NCI-H774 (cell line): ENCODE results near the gene ASB10.
A peak's percentile ranks its signal among the peaks of the same experiment; 100 is the strongest.

Experiments used
- DNase-seq: peaks from one replicate; lab custom pipeline; 2025; lab: John Stamatoyannopoulos, UW

The ASB10 gene

DNA sequence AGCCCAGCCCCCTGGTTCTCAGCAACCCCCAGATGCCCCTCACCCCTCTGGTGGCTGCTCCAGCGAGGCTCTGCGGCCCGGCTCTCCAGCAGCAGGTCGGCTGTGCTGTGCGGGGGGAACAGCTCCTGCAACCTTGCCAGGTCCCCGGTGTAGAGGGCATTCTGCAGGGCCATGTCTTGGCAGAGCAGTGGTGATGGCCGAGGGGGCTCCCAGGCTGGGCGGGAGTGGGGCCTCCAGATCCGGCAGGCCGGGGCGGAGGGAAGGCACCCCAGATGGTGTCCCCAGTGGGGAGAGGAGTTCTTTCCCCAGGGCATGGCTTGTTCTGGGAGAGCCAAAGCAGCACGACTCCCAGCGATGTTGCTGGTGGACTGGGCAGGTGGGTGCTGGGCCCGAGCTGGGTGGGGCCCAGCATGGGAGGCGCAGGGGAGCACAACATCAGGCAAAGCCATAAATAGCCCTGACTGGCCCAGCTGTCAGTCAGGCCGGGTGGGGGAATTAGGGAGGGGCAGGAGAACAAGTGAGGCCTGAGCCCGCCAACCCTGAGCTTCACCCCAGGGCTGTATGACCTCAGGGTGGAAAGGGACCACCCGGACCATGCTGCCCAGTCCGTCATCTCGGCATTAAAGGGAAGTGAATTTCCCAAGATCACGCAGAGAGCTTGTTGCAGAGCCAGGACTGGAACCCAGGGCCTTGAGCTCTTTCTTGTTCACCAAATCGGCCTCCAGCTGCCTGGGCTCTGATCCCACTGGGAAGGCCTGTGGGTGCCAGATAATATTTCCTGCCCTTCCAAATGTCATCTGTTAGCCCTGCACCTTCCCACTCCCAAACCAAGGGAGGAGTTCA lies 580 bp upstream of the ASB10 start:
- DNase-seq: no peak

DNA sequence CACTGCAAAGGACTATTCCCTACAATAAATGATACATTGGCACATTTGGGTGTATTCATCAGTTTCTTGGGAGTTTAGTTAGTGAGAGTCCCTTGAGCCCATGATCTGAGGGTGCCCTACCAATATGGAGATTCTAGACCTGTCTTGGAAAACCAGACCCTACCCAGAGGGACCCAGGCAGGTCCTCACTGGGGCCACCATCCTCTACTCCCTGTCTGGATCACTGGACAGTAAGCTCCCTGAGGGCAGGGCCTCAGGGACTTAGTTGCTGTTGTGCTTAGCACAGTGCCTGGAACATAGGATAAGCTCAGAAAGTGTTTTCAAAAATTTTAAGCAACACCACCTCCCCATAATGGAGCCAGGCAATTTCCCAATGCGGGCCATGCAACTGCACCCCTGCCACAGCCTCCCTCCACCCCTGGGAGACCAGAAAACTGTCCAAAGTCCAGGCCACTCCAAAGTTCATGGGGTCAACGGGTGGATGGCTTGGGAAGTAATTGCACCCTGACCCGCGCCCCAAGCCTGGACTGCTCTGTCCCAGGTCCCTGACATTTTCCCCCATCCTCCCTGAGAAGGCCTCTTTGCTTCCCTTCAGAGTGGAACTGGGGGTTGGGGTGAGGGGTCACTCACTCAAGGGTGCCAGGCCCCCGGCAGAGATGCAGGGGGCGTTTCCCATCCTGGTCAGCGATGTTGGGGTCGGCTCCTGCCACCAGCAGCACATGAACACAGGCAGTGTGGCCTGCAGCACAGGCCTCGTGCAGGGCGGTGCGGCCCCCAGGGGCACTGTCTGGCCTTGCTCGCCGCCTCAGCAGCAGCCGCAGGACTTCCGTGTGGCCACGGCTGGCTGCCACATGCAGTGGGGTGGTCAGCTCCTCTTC lies 1.0 kb downstream of the ASB10 start:
- DNase-seq: no peak

DNA sequence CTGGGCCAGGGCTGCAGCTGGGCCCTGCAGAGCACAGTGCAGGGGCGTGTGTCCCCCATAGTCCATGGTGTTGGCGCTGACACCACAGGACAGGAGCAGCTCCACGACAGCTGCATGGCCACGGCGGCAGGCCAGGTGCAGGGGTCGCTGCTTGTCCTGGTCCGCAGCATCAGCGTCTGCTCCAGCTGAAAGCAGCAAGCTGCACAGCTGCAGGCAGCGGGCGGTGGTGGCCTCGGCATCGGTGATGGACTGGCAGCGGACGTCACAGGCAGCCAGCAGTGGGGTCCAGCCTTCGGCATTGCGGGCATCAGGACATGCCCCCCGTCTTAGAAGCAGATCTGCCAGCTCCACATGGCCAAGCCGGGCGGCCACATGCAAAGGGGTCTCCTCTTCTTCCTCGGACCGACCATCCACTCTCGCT lies 6.0 kb downstream of the ASB10 start:
- DNase-seq: no peak

DNA sequence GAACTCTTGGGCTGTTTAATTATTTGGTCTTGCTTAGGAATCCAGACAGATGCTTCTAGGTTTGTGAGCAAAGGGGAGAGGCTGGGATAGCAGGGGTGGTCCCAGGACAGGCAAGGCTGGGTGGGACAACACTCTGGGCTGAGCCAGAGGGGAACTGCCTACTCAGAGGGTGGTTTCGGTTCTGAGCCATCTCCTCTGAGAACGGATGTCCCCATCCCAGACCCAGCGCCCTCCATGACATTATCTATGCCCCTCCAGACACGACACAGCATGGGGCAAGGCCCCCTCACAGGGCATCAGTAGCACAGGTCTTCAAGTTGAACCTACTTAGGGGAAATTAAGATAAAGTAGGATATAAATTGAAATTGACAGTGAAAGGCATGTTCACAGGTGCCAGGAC lies 7.1 kb downstream of the ASB10 start:
- DNase-seq: no peak

DNA sequence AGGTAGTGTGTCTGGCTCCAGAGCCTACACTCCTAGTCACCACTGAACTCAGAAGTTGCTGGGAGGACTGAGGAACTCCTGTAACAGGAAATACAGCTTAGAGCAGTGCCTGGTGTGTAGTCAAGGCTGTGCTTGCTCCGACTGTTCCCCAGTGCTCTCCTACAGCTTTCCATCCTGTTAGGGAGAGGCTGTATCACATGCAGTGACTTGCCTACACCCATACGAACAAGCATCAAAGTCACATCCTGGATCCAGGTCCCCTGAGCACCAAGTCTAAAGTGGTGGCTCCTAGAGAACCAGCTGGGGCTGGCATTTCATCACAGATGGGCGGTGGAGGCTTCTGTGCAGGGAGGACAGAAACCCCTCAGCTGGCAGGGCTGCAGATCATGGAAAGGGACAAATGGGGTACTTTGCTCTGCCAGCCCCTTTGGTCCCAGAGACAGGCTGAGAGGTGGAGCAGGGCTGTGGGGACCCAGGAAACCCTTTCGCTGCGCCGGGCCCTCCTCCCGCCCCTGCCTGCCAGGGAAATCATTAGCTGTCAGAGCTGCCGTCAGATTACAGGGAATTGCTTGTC lies 7.7 kb downstream of the ASB10 start:
- no peak for DNase-seq

DNA sequence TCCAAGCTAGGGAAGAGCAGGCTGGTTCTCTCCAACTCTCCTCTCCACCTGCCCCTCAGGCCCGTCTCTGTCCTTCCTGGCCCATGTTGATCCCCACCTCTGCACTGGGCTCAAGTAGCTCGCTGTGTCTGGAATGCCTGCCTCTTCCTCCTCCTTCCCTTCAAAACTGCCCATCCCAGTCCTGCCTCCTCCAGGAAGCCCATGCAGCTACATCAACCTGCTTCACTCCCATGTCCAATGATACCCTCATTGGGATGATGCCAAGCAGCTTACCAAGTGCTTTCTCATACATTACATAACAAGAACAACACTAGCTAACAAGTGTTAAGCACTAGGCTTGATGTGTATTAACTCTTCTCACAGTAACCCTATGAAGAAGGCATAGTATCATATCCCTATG lies 8.2 kb downstream of the ASB10 start:
- DNase-seq: no peak

DNA sequence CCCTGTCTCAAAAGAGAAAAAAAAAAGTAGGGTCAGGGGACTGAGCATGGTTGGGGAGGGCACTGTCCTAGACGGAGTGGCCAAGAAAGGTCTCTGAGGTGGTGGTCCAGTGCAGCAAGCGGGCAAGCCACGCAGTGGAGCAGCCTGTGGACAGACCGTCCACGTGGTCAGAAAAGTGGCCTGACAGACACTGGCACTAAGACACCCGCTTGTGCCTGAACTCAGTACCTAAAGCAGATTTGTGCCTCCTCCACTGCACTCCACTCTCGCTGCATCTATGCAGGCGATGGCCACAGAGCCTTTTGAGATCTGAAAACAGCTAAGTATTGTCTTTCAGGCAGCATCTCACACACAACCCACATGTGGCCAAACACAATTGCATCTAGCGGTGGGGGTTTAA lies 8.8 kb downstream of the ASB10 start:
- DNase-seq: no peak

DNA sequence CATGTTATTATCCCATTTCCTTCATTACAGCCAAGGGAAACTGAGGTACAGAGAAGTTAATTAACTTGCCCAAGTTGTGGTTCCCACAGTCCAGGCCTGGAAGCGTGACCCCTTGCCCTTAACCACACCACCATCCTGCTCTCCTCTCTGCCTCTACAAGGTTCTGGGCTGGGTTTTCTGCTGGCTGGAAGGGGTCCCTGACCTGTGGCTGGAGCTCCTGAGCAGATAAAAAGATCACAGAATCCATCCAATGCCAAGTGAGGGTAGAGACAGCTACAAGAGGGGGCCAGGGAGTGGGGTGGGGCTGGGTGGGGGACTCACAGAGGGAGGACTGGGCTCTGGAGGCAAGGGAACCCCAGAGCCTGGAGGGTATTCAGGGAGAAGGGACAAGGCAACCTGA lies 9.7 kb downstream of the ASB10 start:
- DNase-seq: no peak

DNA sequence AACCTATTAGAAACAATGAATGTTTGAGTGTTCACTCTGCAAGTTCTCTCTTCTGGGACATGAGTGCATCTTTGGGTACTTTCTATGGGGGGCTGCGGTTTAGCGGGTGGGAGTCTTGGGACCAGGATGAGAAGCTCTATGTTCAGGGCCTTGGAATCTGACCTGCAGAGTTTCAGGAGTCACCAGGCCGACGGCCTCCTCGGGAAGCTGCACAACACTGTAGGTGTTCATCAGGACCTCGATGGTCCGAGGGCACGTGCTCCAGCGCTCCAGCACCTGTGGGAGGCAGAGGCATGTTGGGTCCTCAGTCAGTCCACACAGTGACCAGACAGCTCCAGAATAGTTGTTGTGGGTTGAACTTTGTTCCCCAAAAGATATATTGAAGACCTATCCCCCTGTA lies 10.6 kb downstream of the ASB10 start:
- DNase-seq: no peak

DNA sequence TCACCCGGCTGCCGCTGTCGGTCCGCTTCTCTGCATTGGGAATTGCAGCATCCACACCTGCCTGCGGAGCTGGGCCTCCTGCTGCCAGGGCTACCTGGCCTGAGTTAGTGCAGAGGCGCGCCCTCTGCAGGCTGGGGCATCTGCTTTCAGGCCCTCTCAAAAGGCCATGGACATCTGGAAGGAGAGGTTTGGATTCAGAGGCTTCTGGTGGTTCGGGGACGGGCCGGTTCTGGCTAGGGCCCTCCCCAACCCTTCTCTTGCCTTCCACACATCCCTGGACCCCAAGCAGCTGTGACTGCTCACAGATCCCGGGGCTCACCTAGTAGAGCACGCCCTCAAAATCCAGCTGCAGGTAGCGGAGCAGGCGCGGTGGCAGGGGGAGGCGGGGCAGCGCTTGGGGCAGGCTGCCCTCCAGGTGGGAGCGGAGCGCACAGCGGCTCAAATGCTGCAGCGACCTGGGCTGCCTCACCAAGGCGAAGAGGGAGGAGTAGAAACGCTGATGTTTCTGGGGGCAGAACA lies 11.2 kb downstream of the ASB10 start:
- no peak for DNase-seq

DNA sequence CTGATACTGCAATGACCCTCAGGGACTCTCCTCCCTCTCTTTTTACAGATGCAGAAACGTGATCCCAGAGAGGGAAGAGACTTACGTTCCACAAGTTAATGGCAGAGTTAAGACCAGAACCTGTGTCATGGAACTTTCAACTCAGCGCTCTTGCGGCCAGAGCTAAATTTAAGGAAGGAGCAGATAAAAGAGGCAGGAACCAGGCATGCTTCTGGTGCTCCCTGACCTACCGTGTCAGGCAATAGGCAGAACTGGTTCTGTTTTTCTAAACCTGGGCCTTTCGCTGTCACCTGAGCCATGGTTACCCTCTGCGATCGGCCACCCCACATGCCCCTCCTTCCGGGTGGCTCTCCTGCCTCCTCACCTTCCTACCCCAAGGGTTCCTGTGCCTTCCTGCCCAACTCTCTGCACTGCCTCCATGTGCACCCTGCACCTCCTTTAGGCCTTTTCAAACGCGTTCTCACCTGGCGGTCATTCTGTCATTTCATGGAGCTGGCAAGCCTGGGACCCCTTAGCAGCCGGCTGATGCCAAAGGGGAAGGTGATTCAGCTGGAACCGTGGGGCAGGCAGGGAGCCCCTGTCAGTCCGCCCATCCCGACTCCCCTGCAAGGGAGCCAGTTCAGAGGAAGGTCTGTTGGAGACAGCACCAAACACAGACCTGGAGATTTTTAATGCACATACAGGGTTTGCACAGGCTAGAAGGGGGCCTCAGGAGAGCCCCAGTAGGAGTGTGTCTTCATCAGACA lies 11.8 kb downstream of the ASB10 start:
- no peak for DNase-seq

DNA sequence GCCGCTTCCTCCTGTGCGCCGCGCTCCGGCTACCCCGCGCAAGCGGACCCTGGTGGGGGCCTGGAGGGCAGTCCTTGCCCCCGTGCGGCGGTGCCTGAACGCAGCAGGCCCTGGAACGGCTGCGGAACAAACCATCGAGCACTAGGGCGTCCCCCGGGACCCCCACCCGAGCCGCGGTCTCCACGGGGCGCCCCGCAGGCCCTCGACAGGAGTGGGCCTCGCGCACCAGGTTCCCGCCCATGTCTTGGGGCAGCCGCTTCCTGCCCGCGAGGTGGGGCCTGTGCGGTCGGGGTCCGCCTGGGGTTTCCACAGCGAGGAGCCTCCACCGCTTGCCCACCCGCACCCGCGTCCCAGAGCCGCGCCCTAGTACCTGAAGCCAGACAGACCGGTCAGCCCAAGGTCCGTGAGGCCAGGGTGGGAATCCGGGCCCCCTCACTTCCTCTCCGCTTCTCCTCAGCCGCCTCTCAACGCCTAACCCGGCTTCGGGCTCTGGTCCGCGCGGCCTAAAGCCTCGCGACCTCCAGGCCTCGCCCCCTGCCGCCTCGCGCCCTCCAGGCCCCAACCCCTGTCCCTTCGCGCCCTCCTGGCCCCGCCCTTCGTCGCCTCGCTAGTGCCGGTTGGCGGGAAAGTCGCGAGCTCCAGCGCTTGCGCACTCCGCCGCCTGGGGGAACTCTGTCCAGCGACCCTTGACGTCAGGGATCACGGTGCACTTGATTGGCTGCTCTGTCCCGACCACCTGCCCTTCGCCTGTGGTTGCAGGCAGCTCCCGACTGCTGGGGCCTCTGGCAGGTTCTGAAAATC lies 12.6 kb downstream of the ASB10 start:
- no peak for DNase-seq

DNA sequence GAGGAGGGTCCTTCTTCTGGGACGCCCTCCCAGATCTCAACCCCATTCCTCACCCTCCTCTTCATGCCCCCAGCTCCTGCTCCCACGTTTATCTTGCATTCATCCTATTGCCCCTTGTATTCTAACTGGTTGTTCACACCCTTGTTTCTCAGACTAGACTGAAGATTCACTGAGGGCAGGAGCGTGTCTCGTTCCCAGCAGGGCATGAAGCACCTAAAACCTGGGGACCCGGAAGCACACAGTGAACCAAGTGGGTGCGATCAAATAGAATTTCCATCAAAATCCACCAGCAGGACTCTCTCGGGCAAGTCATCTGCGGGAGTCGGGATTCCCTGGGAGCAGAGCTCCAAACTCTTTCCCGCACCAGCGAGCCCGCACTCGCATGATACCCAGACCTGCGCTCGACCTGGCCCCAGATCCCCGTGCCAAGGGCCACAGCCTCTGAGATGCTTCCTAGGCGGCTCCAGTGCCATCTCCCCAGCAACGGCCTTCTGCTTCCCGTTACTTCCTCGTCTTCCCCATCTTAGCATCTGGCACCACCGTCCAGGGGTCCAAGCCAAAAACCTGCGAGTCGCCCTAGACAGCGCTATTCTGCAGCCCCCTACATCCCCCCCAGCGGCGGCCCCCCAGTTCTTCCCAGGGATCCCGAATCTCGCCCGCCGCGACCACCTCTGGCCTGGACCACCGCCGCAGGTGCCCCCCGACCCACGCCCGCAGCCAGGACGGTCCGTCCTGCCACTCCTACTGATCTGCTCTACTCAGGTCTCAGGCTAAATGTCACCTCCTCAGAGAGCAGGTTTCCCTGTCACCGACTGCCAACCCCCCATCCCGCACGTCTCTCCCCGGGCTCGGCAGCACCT lies 13.4 kb downstream of the ASB10 start:
- no peak for DNase-seq

DNA sequence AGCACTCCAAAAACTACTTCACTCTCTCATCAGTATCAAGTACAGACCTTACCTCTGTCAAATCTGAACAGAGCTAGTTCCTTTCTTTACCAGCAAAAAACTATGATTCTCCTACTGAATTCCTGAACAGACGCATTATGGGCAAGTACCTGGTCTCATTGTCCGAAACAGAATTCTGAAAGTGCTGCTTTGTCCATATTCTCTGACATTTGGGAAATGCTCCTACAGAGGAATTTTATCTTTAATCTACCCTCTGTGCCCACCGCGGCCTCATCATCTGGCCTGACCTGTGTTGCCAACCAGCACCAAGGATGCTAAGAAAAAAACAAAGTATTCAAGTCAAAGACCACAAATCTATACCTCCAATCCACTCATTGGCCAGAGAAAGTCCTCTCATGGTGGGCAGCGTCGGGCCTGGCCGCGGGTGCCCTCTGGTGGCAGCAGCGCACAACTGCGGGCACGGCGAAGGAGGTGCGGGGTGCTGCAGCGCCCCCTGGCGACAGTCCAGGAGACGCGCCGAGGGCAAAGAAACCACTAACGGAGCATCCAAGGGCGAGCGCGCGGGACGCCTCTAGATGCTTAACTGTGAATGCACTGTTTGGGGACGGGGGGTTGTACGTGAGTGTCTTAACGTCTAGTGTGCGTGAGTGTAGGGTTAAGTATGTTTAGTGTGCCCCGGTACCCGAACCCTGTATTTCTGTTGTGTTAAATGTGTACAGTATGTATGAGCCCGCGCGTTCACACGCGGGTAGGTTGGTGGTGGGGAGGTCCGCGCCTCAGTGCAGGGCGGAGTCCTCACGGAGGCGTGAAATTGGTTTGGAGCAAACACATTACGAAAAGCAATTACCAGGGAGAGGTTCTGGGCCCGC lies 14.5 kb downstream of the ASB10 start:
- peak; percentile 38 for DNase-seq

DNA sequence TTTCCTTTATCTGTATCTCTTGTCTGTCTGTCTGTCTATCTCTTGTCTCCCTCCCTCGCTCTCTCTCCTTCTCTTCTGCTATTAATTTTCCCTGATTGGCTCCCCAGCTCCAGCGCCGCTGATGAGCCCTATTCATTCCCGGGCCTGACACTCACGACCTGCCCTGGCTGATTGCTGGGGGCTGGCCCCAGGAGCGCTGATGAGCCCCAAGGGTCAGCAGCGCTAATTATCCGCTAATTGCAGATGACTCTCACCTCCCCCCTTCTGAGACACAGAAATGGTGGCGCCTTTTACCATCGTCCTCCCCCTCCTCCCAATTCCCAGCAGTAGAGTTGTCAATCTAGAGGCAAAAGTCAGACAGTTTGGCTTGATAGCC lies 18.3 kb downstream of the ASB10 start:
- DNase-seq: no peak

DNA sequence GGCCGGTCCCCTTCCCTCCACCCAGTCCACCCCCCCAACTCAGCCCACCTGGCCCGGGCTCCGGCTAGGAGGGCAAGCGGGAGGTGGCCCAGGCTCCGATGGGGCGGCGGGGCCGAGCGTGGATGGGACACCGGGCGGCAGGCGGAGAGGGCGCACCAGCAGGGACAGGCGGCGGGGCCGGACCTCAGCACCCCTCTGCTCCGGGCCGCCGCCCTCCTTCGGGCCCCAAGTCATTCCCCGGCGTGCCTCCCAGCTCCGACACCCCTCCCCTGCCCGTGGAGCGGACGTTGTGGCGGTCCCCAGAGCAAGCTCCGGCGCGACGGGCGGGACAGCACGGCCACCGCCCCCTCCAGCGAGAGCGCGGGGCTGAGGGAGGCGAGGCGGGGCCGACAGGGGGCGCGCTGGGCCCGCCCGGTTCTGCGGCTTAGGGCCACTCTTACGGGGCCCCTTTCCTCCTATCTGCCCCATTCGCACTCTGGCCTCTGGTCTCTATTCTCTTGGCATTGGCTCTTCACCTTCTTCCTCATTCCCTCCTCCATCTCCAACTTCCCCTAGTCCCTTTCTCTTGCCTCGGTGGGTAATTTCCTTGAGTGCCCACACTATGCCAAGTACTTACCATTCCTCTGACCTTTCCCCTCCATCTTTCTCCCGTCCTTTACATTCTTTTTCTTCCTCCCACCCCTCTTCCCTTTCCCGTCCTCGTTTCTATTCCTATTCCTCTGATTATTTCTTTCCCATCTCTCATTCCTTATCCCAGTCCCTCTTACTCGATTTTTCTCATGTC lies 18.9 kb downstream of the ASB10 start:
- DNase-seq: no peak

DNA sequence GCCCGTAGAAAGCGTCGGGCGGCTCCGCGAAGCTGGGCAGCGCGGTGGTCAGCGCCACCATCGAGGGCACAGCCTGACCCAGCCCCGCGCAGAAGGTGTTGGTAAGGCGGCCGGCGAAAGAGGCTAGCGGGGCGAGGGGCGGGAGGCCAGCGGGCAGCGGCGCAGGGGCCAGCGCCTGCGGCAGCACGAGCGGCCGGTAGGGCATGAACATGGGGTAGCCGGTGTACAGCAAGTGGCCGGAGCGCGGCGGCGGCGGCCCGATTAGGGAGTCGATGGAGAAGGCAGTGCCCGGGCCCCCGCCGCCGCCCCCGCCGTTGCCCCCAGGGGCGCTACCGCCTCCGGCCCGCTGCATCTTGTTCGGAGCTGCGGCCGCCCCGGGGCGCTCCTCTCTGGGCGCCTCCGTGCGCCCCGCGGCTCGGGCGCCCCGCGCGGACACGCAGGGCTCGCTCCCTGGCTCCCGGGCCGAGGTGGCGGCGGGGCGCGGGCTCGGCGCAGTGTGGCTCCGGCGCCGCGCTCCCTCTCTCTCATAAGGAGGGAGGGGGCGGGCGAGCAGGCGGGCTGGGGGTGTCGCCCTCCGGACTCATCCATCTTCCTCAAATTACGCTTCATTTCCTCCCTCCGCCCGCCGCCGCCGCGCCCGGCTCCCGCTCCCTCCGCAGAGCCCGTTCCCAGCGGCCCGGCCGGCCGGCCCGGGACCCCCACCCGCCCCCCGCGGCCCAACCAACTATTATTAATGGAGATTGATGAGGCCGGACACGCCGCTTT lies 19.7 kb downstream of the ASB10 start, which contains the start of gene GBX1:
Gene GBX1, minus strand, starts transcription at position 498 of the 765 bp plus-strand sequence. Its CDS starts 146 bp downstream, at position 352.
- no peak for DNase-seq
